Fibroblast of skin of abdomen (primary cell): ENCODE results near the gene DNAJC6.
A peak's percentile ranks its signal among the peaks of the same experiment; 100 is the strongest.
"Not testable (repeated sequence)": the region's sequence is repeated elsewhere in the genome, so short reads cannot be mapped to it uniquely, and the experiment has no call there.

Experiments
- DNase-seq: peaks from one replicate; pipeline ENCODE4 v3.0.0-alpha.2; 2013

The DNAJC6 gene

GRCh38 chr1:65357291-65357960 lies 48.1 kb downstream of the DNAJC6 start:
- no peak for DNase-seq

GRCh38 chr1:65359888-65360287 lies 50.5 kb downstream of the DNAJC6 start:
- DNase-seq: no peak

- DNase-seq: no peak
Observed at GRCh38 chr1:65360648-65361047, 51.3 kb downstream of the DNAJC6 start.

GRCh38 chr1:65362545-65362944 lies 53.2 kb downstream of the DNAJC6 start:
- DNase-seq: no peak

- no peak for DNase-seq
Observed at GRCh38 chr1:65363484-65363883, 54.1 kb downstream of the DNAJC6 start.

GRCh38 chr1:65368403-65368802 lies 59.1 kb downstream of the DNAJC6 start:
- no peak for DNase-seq

GRCh38 chr1:65371544-65371943 lies 62.2 kb downstream of the DNAJC6 start:
- no peak for DNase-seq

- no peak for DNase-seq
Observed at GRCh38 chr1:65372557-65372956, 63.2 kb downstream of the DNAJC6 start.

GRCh38 chr1:65377496-65378246 lies 68.3 kb downstream of the DNAJC6 start:
- no peak for DNase-seq

GRCh38 chr1:65378247-65378946 lies 69.1 kb downstream of the DNAJC6 start:
- DNase-seq: no peak

- not testable (repeated sequence) for DNase-seq
Observed at GRCh38 chr1:65384426-65384825, 75.1 kb downstream of the DNAJC6 start.

- no peak for DNase-seq
Observed at GRCh38 chr1:65386439-65386838, 77.1 kb downstream of the DNAJC6 start.

- DNase-seq: no peak
Observed at GRCh38 chr1:65387821-65388220, 78.5 kb downstream of the DNAJC6 start.

- DNase-seq: no peak
Observed at GRCh38 chr1:65388908-65389695, 79.8 kb downstream of the DNAJC6 start.

- DNase-seq: no peak
Observed at GRCh38 chr1:65392497-65392896, 83.2 kb downstream of the DNAJC6 start.

GRCh38 chr1:65393347-65393746 lies 84.0 kb downstream of the DNAJC6 start:
- peak; percentile 31 for DNase-seq

- no peak for DNase-seq
Observed at GRCh38 chr1:65393928-65394327, 84.6 kb downstream of the DNAJC6 start.

- peak; percentile 49 for DNase-seq
Observed at GRCh38 chr1:65395887-65396612, 86.7 kb downstream of the DNAJC6 start.

- no peak for DNase-seq
Observed at GRCh38 chr1:65398083-65398482, 88.7 kb downstream of the DNAJC6 start.

GRCh38 chr1:65399003-65399402 lies 89.7 kb downstream of the DNAJC6 start:
- no peak for DNase-seq

- no peak for DNase-seq
Observed at GRCh38 chr1:65401612-65402011, 92.3 kb downstream of the DNAJC6 start.

GRCh38 chr1:65404941-65405340 lies 95.6 kb downstream of the DNAJC6 start:
- DNase-seq: no peak
